ENCODE data around the gene SLC39A1.

The SLC39A1 gene

GRCh38 chr1:153942766-153943549 is 20.4 kb downstream of the SLC39A1 start:
- H3K9me3 ChIP-seq (ENCODE audit: control insufficient read depth in 1 of 2, low read length in 2 of 2) = no peaks in the 10 kb centered on the region
- H3K4me1 ChIP-seq (ENCODE audit: control insufficient read depth in 1 of 2, insufficient read depth in 2 of 2, low read length in 2 of 2) = peaks cover 22 to 23% of the 10 kb centered on the region in 2 donors
- H3K4me3 ChIP-seq (ENCODE audit: low read depth in 1 of 2, low read length in 2 of 2) = no peak overlapping the region
- no peak overlapping the region for H3K9ac ChIP-seq (ENCODE audit: low read depth in 1 of 2, low read length in 2 of 2)
- H3K27ac ChIP-seq (ENCODE audit: low read depth, low read length) = no peak overlapping the region
- H3K36me3 ChIP-seq (ENCODE audit: control insufficient read depth in 1 of 2, insufficient read depth in 2 of 2, low read length in 2 of 2) = peaks cover 17 to 50% of the 10 kb centered on the region in 2 donors
- H3K27me3 ChIP-seq (ENCODE audit: control insufficient read depth in 1 of 2, insufficient read depth in 2 of 2, low read length in 2 of 2) = no peaks in the 10 kb centered on the region

- no peaks in the 10 kb centered on the region for H3K9me3 ChIP-seq (ENCODE audit: control insufficient read depth in 1 of 2, low read length in 2 of 2)
- no peak overlapping the region for H3K4me3 ChIP-seq (ENCODE audit: low read depth in 1 of 2, low read length in 2 of 2)
- no peak overlapping the region for H3K9ac ChIP-seq (ENCODE audit: low read depth in 1 of 2, low read length in 2 of 2)
- no peaks in the 10 kb centered on the region for H3K27me3 ChIP-seq (ENCODE audit: control insufficient read depth in 1 of 2, insufficient read depth in 2 of 2, low read length in 2 of 2)
- H3K36me3 ChIP-seq (ENCODE audit: control insufficient read depth in 1 of 2, insufficient read depth in 2 of 2, low read length in 2 of 2) = peaks cover 22 to 54% of the 10 kb centered on the region in 2 donors
- peaks cover 21% of the 10 kb centered on the region in 2 donors for H3K4me1 ChIP-seq (ENCODE audit: control insufficient read depth in 1 of 2, insufficient read depth in 2 of 2, low read length in 2 of 2)
- H3K27ac ChIP-seq (ENCODE audit: low read depth, low read length) = no peak overlapping the region
Observed at GRCh38 chr1:153941826-153942725, 21.3 kb downstream of the SLC39A1 start.

- Histone ChIP-seq H3K9me3 (ENCODE audit: control insufficient read depth in 1 of 2, low read length in 2 of 2) (no peaks in the 10 kb centered on the region), H3K4me3 (ENCODE audit: low read depth in 1 of 2, low read length in 2 of 2) (no peak overlapping the region), H3K9ac (ENCODE audit: low read depth in 1 of 2, low read length in 2 of 2) (no peak overlapping the region), H3K27me3 (ENCODE audit: control insufficient read depth in 1 of 2, insufficient read depth in 2 of 2, low read length in 2 of 2) (no peaks in the 10 kb centered on the region), H3K27ac (ENCODE audit: low read depth, low read length) (no peak overlapping the region), H3K36me3 (ENCODE audit: control insufficient read depth in 1 of 2, insufficient read depth in 2 of 2, low read length in 2 of 2) (peaks cover 34 to 67% of the 10 kb centered on the region in 2 donors), H3K4me1 (ENCODE audit: control insufficient read depth in 1 of 2, insufficient read depth in 2 of 2, low read length in 2 of 2) (peaks cover 16 to 17% of the 10 kb centered on the region in 2 donors)
Observed at GRCh38 chr1:153940756-153941155, 22.6 kb downstream of the SLC39A1 start.

- Histone ChIP-seq H3K27me3 (ENCODE audit: control insufficient read depth in 1 of 2, insufficient read depth in 2 of 2, low read length in 2 of 2) (no peaks in the 10 kb centered on the region), H3K36me3 (ENCODE audit: control insufficient read depth in 1 of 2, insufficient read depth in 2 of 2, low read length in 2 of 2) (peaks cover 42 to 78% of the 10 kb centered on the region in 2 donors), H3K4me3 (ENCODE audit: low read depth in 1 of 2, low read length in 2 of 2) (no peak overlapping the region), H3K4me1 (ENCODE audit: control insufficient read depth in 1 of 2, insufficient read depth in 2 of 2, low read length in 2 of 2) (peaks cover 6 to 8% of the 10 kb centered on the region in 2 donors), H3K9ac (ENCODE audit: low read depth in 1 of 2, low read length in 2 of 2) (no peak overlapping the region), H3K27ac (ENCODE audit: low read depth, low read length) (no peak overlapping the region), H3K9me3 (ENCODE audit: control insufficient read depth in 1 of 2, low read length in 2 of 2) (no peaks in the 10 kb centered on the region)
Observed at GRCh38 chr1:153939476-153939875, 23.9 kb downstream of the SLC39A1 start.

GRCh38 chr1:153938996-153939395 is 24.3 kb downstream of the SLC39A1 start:
- Histone ChIP-seq H3K27me3 (ENCODE audit: control insufficient read depth in 1 of 2, insufficient read depth in 2 of 2, low read length in 2 of 2) (no peaks in the 10 kb centered on the region), H3K27ac (ENCODE audit: low read depth, low read length) (no peak overlapping the region), H3K4me1 (ENCODE audit: control insufficient read depth in 1 of 2, insufficient read depth in 2 of 2, low read length in 2 of 2) (peaks cover 3% of the 10 kb centered on the region in 2 donors), H3K36me3 (ENCODE audit: control insufficient read depth in 1 of 2, insufficient read depth in 2 of 2, low read length in 2 of 2) (peaks cover 45 to 81% of the 10 kb centered on the region in 2 donors), H3K9ac (ENCODE audit: low read depth in 1 of 2, low read length in 2 of 2) (no peak overlapping the region), H3K9me3 (ENCODE audit: control insufficient read depth in 1 of 2, low read length in 2 of 2) (no peaks in the 10 kb centered on the region), H3K4me3 (ENCODE audit: low read depth in 1 of 2, low read length in 2 of 2) (no peak overlapping the region)

- Histone ChIP-seq H3K27ac (ENCODE audit: low read depth, low read length) (no peak overlapping the region), H3K9me3 (ENCODE audit: control insufficient read depth in 1 of 2, low read length in 2 of 2) (no peaks in the 10 kb centered on the region), H3K4me1 (ENCODE audit: control insufficient read depth in 1 of 2, insufficient read depth in 2 of 2, low read length in 2 of 2) (no peaks in the 10 kb centered on the region), H3K36me3 (ENCODE audit: control insufficient read depth in 1 of 2, insufficient read depth in 2 of 2, low read length in 2 of 2) (peaks cover 54 to 89% of the 10 kb centered on the region in 2 donors), H3K9ac (ENCODE audit: low read depth in 1 of 2, low read length in 2 of 2) (no peak overlapping the region), H3K4me3 (ENCODE audit: low read depth in 1 of 2, low read length in 2 of 2) (no peak overlapping the region), H3K27me3 (ENCODE audit: control insufficient read depth in 1 of 2, insufficient read depth in 2 of 2, low read length in 2 of 2) (no peaks in the 10 kb centered on the region)
Observed at GRCh38 chr1:153937331-153937730, 26.0 kb downstream of the SLC39A1 start.

GRCh38 chr1:153936011-153936802 is 27.1 kb downstream of the SLC39A1 start:
- H3K9ac ChIP-seq (ENCODE audit: low read depth in 1 of 2, low read length in 2 of 2) = no peak overlapping the region
- no peaks in the 10 kb centered on the region for H3K27me3 ChIP-seq (ENCODE audit: control insufficient read depth in 1 of 2, insufficient read depth in 2 of 2, low read length in 2 of 2)
- no peaks in the 10 kb centered on the region for H3K4me1 ChIP-seq (ENCODE audit: control insufficient read depth in 1 of 2, insufficient read depth in 2 of 2, low read length in 2 of 2)
- H3K4me3 ChIP-seq (ENCODE audit: low read depth in 1 of 2, low read length in 2 of 2) = no peak overlapping the region
- H3K9me3 ChIP-seq (ENCODE audit: control insufficient read depth in 1 of 2, low read length in 2 of 2) = no peaks in the 10 kb centered on the region
- peaks cover 46 to 82% of the 10 kb centered on the region in 2 donors for H3K36me3 ChIP-seq (ENCODE audit: control insufficient read depth in 1 of 2, insufficient read depth in 2 of 2, low read length in 2 of 2)
- H3K27ac ChIP-seq (ENCODE audit: low read depth, low read length) = no peak overlapping the region

GRCh38 chr1:153934746-153935145 is 28.6 kb downstream of the SLC39A1 start:
- Histone ChIP-seq H3K9me3 (ENCODE audit: control insufficient read depth in 1 of 2, low read length in 2 of 2) (no peaks in the 10 kb centered on the region), H3K36me3 (ENCODE audit: control insufficient read depth in 1 of 2, insufficient read depth in 2 of 2, low read length in 2 of 2) (peaks cover 49 to 80% of the 10 kb centered on the region in 2 donors), H3K27me3 (ENCODE audit: control insufficient read depth in 1 of 2, insufficient read depth in 2 of 2, low read length in 2 of 2) (no peaks in the 10 kb centered on the region), H3K27ac (ENCODE audit: low read depth, low read length) (no peak overlapping the region), H3K9ac (ENCODE audit: low read depth in 1 of 2, low read length in 2 of 2) (no peak overlapping the region), H3K4me1 (ENCODE audit: control insufficient read depth in 1 of 2, insufficient read depth in 2 of 2, low read length in 2 of 2) (no peaks in the 10 kb centered on the region), H3K4me3 (ENCODE audit: low read depth in 1 of 2, low read length in 2 of 2) (no peak overlapping the region)

GRCh38 chr1:153933955-153934354 is 29.4 kb downstream of the SLC39A1 start:
- Histone ChIP-seq H3K4me1 (ENCODE audit: control insufficient read depth in 1 of 2, insufficient read depth in 2 of 2, low read length in 2 of 2) (peaks cover 0 to 2% of the 10 kb centered on the region in 2 donors), H3K27ac (ENCODE audit: low read depth, low read length) (no peak overlapping the region), H3K36me3 (ENCODE audit: control insufficient read depth in 1 of 2, insufficient read depth in 2 of 2, low read length in 2 of 2) (peaks cover 50 to 79% of the 10 kb centered on the region in 2 donors), H3K27me3 (ENCODE audit: control insufficient read depth in 1 of 2, insufficient read depth in 2 of 2, low read length in 2 of 2) (no peaks in the 10 kb centered on the region), H3K9ac (ENCODE audit: low read depth in 1 of 2, low read length in 2 of 2) (no peak overlapping the region), H3K4me3 (ENCODE audit: low read depth in 1 of 2, low read length in 2 of 2) (no peak overlapping the region), H3K9me3 (ENCODE audit: control insufficient read depth in 1 of 2, low read length in 2 of 2) (no peaks in the 10 kb centered on the region)

Measured in duodenal mucosa (tissue), 2 donors.